Stimulated activated CD4-positive, alpha-beta T cell treated with anti-CD3 and anti-CD28 coated beads, Interleukin-12 subunit alpha, Interleukin-12 subunit beta, amount 100 ng/mL, for 48 hours (primary cell): ENCODE measurements around the gene ECHS1.

ENCODE experiments used
- DNase-seq, 3 donors: peaks; one replicate each; pipeline ENCODE4 v3.0.0-alpha.2; 2020; ENCODE audit warnings: low read depth in 2 of 3, low spot score in 1 of 3

Gene ECHS1

GRCh38 chr10:133359554-133359971 is 13.6 kb downstream of the ECHS1 start:
- no peak for DNase-seq

GRCh38 chr10:133358925-133359310 is 14.2 kb downstream of the ECHS1 start:
- DNase-seq: no peak

- DNase-seq: no peak
Measured at GRCh38 chr10:133358162-133358924, 14.8 kb downstream of the ECHS1 start.

GRCh38 chr10:133357285-133358161 is 15.6 kb downstream of the ECHS1 start, which contains the start of gene FUOM:
TSS of gene FUOM (minus strand) at chr10:133358019. CDS start at chr10:133358007, 12 bp downstream.
- peak; percentile 57 to 68 (median 66) for DNase-seq

- no peak for DNase-seq
Measured at GRCh38 chr10:133356549-133357284, 16.4 kb downstream of the ECHS1 start.

- DNase-seq: no peak
Measured at GRCh38 chr10:133355991-133356390, 17.2 kb downstream of the ECHS1 start.

GRCh38 chr10:133355266-133355665 is 17.9 kb downstream of the ECHS1 start:
- no peak for DNase-seq

GRCh38 chr10:133354672-133355240 is 18.4 kb downstream of the ECHS1 start:
- DNase-seq: no peak

- no peak for DNase-seq
Measured at GRCh38 chr10:133353988-133354605, 19.1 kb downstream of the ECHS1 start.

- no peak for DNase-seq
Measured at GRCh38 chr10:133353202-133353959, 19.8 kb downstream of the ECHS1 start.

GRCh38 chr10:133351408-133352318 is 21.5 kb downstream of the ECHS1 start:
- no peak for DNase-seq

- DNase-seq: no peak
Measured at GRCh38 chr10:133350950-133351329, 22.2 kb downstream of the ECHS1 start.

- no peak for DNase-seq
Measured at GRCh38 chr10:133350283-133350949, 22.7 kb downstream of the ECHS1 start.

GRCh38 chr10:133349577-133350011 is 23.6 kb downstream of the ECHS1 start:
- DNase-seq: no peak

GRCh38 chr10:133349160-133349568 is 24.0 kb downstream of the ECHS1 start:
- no peak for DNase-seq

GRCh38 chr10:133347710-133348517 is 25.2 kb downstream of the ECHS1 start:
- DNase-seq: no peak

GRCh38 chr10:133346413-133346812 is 26.7 kb downstream of the ECHS1 start:
- no peak for DNase-seq
